NCI-H1694 treated with DMSO at 0.1 percent for 48 hours (cell line): ENCODE results near the gene NBPF3.
"Not testable (repeated sequence)": the region's sequence is repeated elsewhere in the genome, so short reads cannot be mapped to it uniquely, and the experiment has no call there.

Experiments used
- DNase-seq: peaks from one replicate; lab custom pipeline; 2025; lab: John Stamatoyannopoulos, UW

The NBPF3 gene

GRCh38 chr1:21439721-21440629, at the start of gene NBPF3:
Gene NBPF3, plus strand, starts transcription at chr1:21440137. Its CDS starts 4,950 bp downstream, at chr1:21445087.
- DNase-seq, result peak; percentile 64

- no peak for DNase-seq
Observed at GRCh38 chr1:21391497-21391896, 48.4 kb upstream of the NBPF3 start.

GRCh38 chr1:21392587-21393263, 47.2 kb upstream of the NBPF3 start:
- DNase-seq, result no peak

- DNase-seq, result no peak
Observed at GRCh38 chr1:21396516-21396915, 43.4 kb upstream of the NBPF3 start.

- DNase-seq, result no peak
Observed at GRCh38 chr1:21397813-21398188, 42.1 kb upstream of the NBPF3 start.

- DNase-seq, result not testable (repeated sequence)
Observed at GRCh38 chr1:21401726-21402346, 38.1 kb upstream of the NBPF3 start.

GRCh38 chr1:21406659-21407058, 33.3 kb upstream of the NBPF3 start:
- no peak for DNase-seq

- DNase-seq, result not testable (repeated sequence)
Observed at GRCh38 chr1:21409897-21410296, 30.0 kb upstream of the NBPF3 start.

- DNase-seq, result no peak
Observed at GRCh38 chr1:21414015-21414414, 25.9 kb upstream of the NBPF3 start.

- not testable (repeated sequence) for DNase-seq
Observed at GRCh38 chr1:21420378-21420777, 19.6 kb upstream of the NBPF3 start.

GRCh38 chr1:21421307-21421706, 18.6 kb upstream of the NBPF3 start:
- DNase-seq, result not testable (repeated sequence)

GRCh38 chr1:21427798-21428480, 12.0 kb upstream of the NBPF3 start:
- not testable (repeated sequence) for DNase-seq

GRCh38 chr1:21428481-21429073, 11.4 kb upstream of the NBPF3 start:
- DNase-seq, result not testable (repeated sequence)

- not testable (repeated sequence) for DNase-seq
Observed at GRCh38 chr1:21429210-21429609, 10.7 kb upstream of the NBPF3 start.

- not testable (repeated sequence) for DNase-seq
Observed at GRCh38 chr1:21430875-21431274, 9.1 kb upstream of the NBPF3 start.

- DNase-seq, result no peak
Observed at GRCh38 chr1:21434394-21434793, 5.5 kb upstream of the NBPF3 start.

- no peak for DNase-seq
Observed at GRCh38 chr1:21435646-21436487, 4.1 kb upstream of the NBPF3 start.

- no peak for DNase-seq
Observed at GRCh38 chr1:21436488-21437340, 3.2 kb upstream of the NBPF3 start.

- no peak for DNase-seq
Observed at GRCh38 chr1:21437341-21437640, 2.6 kb upstream of the NBPF3 start.
